HG03432 (cell line): Measurements from ENCODE around the gene PHYH.

Source experiments
- ATAC-seq: cut with Tn5 transposase; IDR thresholded peaks from one replicate; pipeline ENCODE4 v1.9.1; 2021; ENCODE audit warnings: mild to moderate bottlenecking, moderate library complexity; ENCODE audit not compliant: unreplicated experiment

Gene PHYH

GRCh38 chr10:13231808-13232207, 68.1 kb downstream of the PHYH start:
- no peak for ATAC-seq

- no peak for ATAC-seq
Measured at GRCh38 chr10:13231190-13231589, 68.7 kb downstream of the PHYH start.
